Spinal cord (tissue), 10 donors: ENCODE data around the gene FAM72B. TPM values are rescaled to one million over a fixed set of nuclear protein-coding genes. Genes with fewer than 3 reads are reported as not detected.
"Not testable (repeated sequence)": the region's sequence is repeated elsewhere in the genome, so short reads cannot be mapped to it uniquely, and the experiment has no call there.

Source experiments
- DNase-seq, 6 donors: peaks; one replicate each; pipeline versions ENCODE4 v3.0.0 to v3.0.0-alpha.2; 2013 to 2015; ENCODE audit warnings: low spot score in 6 of 6, low read depth in 4 of 6
- H3K27ac ChIP-seq: one replicate; pipeline ENCODE4 v1.5.1; 2013; ENCODE audit warnings: low read depth, low read length, control low read depth
- H3K27me3 ChIP-seq: one replicate; pipeline ENCODE4 v1.6.1; 2013; ENCODE audit warnings: low read length; ENCODE audit not compliant: control insufficient read depth, insufficient read depth
- H3K36me3 ChIP-seq: one replicate; pipeline ENCODE4 v1.6.1; 2013; ENCODE audit warnings: low read length; ENCODE audit not compliant: control insufficient read depth, insufficient read depth
- H3K4me1 ChIP-seq: one replicate; pipeline ENCODE4 v1.6.1; 2013; ENCODE audit warnings: low read length; ENCODE audit not compliant: control insufficient read depth, insufficient read depth
- H3K4me3 ChIP-seq: one replicate; pipeline ENCODE4 v1.5.1; 2013; ENCODE audit warnings: low read depth, low read length, control low read depth
- H3K9me3 ChIP-seq: one replicate; pipeline ENCODE4 v1.6.1; 2013; ENCODE audit warnings: low read length; ENCODE audit not compliant: control insufficient read depth, insufficient read depth
- WGBS: methylation state at CpG from one replicate; pipeline ENCODE4 v1.1.5; 2013; ENCODE audit warnings: missing lambda C conversion rate; ENCODE audit not compliant: insufficient coverage; 5-methylcytosine and 5-hydroxymethylcytosine counted together
- polyA plus RNA-seq, 2 donors: library from polyadenylated mRNA; unstranded; fragments of 120-200 nt; gene quantifications; one replicate each; pipeline ENCODE4 v1.2.1, GENCODE V29; 2013; ENCODE audit not compliant: insufficient read length in 2 of 2
- total RNA-seq, 2 donors: library from RNA; depleted of rRNA in 1 of 2; stranded (reverse); fragments of 120-200 nt in 1 of 2; fragments of >200 nt in 1 of 2; gene quantifications; one replicate each; pipeline versions ENCODE4 v1.2.3 to v1.2.4, GENCODE V29; 2013 to 2014
- donor health status: healthy.

The FAM72B gene
- total and polyA plus RNA-seq, 4 donors: 2.5 to 5.4 (median 4.0) TPM

GRCh38 chr1:121154811-121155210 lies 29.3 kb downstream of the FAM72B start:
- not testable (repeated sequence) for H3K4me3 ChIP-seq, H3K27me3 ChIP-seq, DNase-seq, H3K9me3 ChIP-seq, H3K36me3 ChIP-seq, H3K4me1 ChIP-seq, H3K27ac ChIP-seq
- WGBS: no CpG with 5 or more reads among the region's 2 CpGs

- not testable (repeated sequence) for H3K27me3 ChIP-seq, H3K27ac ChIP-seq, DNase-seq, H3K36me3 ChIP-seq, H3K9me3 ChIP-seq, H3K4me3 ChIP-seq, H3K4me1 ChIP-seq
Observed at GRCh38 chr1:121152788-121153187, 31.4 kb downstream of the FAM72B start.

DNA sequence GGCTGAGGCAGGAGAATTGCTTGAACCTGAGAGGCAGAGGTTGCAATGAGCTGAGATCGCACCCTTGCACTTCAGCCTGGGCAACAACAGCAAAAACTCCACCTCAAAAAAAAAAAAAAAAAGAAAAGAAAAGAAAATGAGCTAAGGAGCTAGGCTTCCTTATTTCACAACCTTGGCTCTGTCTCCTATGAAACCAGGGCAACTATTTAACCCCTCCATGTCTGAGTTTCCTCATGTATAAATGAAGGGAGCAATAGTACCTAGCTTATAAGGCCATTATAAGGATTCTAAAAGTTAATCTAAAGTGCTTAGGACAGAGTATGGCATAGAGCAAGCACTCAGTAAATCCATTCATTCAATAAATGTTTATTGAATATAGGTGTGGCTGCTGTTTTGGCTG lies 32.8 kb downstream of the FAM72B start:
- H3K4me1 ChIP-seq, H3K4me3 ChIP-seq, H3K9me3 ChIP-seq, DNase-seq, H3K36me3 ChIP-seq, H3K27me3 ChIP-seq, H3K27ac ChIP-seq: not testable (repeated sequence)
- no CpG with 5 or more reads among the region's 1 CpG for WGBS

DNA sequence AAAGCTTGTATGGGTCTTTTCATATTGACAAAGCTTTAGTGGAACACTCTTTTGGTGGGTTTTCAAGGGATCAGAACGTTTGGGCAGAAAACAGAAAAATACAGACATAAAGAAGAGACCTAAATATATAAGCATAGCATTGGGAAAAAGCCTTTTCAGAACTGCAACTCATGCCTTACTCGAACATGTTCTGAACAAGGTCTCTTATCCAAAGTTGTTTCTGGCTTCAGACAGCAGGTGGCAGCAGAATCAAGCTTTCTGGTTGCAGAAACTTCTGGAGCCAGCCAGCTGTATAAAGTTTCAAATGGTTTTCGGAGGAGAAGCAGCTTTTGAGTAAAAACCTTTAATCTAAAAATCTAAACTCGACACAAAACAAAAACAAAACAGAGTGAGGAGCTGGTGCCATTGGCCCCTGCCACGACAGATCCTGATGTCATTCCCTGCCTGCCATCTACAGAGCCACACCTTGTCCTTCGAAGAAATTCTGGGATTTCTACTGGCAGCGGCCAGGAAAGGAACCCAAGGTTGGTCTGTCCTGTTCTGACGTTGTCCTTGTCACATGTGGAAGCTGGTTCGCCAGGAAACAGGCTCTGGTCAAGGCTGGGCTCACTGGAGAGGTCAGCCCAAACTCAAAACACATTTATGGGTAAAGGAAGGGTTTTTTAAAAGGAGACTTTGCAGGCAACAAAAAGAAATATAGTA lies 35.5 kb downstream of the FAM72B start:
- H3K27me3 ChIP-seq, DNase-seq, H3K27ac ChIP-seq, H3K9me3 ChIP-seq, H3K36me3 ChIP-seq, H3K4me3 ChIP-seq, H3K4me1 ChIP-seq: not testable (repeated sequence)
- no CpG with 5 or more reads among the region's 9 CpGs for WGBS

DNA sequence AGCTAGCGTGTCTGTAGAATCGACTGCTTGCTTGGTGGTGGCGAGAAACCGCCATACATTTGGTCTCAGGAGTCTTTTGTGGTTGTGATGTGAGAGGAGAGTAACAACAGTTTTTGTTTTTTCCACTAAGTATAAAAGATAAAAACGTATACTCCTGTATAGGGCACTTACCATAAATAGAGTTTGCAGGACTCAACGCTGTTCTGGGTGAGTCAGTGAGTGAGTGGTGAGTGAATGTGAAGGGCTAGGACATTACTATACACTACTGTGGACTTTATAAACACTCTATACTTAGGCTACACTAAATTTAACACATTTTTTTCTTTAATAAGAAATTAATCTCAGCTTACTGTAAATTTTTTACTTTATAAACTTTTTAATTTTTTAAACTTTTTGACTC lies 43.7 kb downstream of the FAM72B start:
- not testable (repeated sequence) for H3K27me3 ChIP-seq, H3K9me3 ChIP-seq, H3K4me3 ChIP-seq, H3K36me3 ChIP-seq, H3K4me1 ChIP-seq, DNase-seq, H3K27ac ChIP-seq
- no CpG with 5 or more reads among the region's 6 CpGs for WGBS

DNA sequence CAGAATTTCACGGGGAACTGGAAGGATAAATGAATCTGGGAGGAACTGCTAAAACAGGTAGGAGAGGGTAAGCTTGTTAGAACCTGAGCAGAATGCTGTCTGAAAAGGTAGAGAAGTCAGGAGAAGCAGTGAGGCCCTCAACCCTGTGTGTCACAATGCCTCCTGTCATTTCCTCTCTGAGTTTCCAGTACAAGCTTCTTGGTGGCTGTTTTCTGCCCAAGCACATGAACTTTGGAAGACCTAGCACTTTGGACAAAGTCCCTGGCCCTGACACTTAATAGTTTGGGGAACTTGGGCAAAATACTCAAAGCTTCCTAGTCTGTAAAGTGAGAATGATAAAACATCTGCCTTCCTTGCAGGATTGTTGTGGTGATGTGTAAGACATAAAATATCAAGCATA lies 52.6 kb downstream of the FAM72B start:
- not testable (repeated sequence) for DNase-seq, H3K27ac ChIP-seq, H3K4me3 ChIP-seq, H3K36me3 ChIP-seq, H3K27me3 ChIP-seq, H3K4me1 ChIP-seq, H3K9me3 ChIP-seq
- WGBS: no CpG with 5 or more reads among the region's 1 CpG

DNA sequence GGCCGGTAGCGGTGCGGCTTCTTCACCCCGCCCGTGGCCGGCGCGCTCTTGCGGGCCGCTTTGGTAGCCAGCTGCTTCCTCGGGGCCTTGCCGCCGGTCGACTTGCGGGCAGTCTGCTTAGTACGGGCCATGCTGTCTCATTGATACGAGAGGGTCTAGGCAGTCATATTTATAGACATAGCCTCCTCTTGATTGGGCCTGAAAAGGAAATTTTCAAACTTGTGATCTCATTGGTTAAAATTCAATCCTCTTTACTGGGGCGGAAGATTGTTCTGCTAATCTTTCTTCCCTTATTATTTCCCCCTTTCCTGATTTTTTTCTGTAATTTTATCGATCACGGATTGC lies 65.7 kb downstream of the FAM72B start:
- no CpG with 5 or more reads among the region's 20 CpGs for WGBS
- H3K4me1 ChIP-seq, H3K9me3 ChIP-seq, H3K27me3 ChIP-seq, H3K36me3 ChIP-seq: not testable (repeated sequence)
- DNase-seq: peak in 2 of 6 donors; percentile 15 to 31
- peak overlapping the region; percentile 41 for H3K4me3 ChIP-seq
- H3K27ac ChIP-seq: peak overlapping the region; percentile 61

Other genes with a start within 250 kb of the FAM72B start
- 10 to 100 TPM; 26.2 to 56.5 TPM for gene SRGAP2C, start 635 bp upstream of the FAM72B start, total RNA-seq
- 10 to 100 TPM; 28.3 to 38.0 TPM for gene SRGAP2C, start 635 bp upstream of the FAM72B start, polyA plus RNA-seq